Keratinocyte (primary cell): Measurements from ENCODE around the gene DMRTC1B.
"Not testable (repeated sequence)": the region's sequence is repeated elsewhere in the genome, so short reads cannot be mapped to it uniquely, and the experiment has no call there.

Source experiments
- CTCF ChIP-seq, 3 experiments: IDR thresholded peaks in 1 of 3; conservative IDR thresholded peaks in 1 of 3; optimal IDR thresholded peaks in 1 of 3; 2 replicates in 2 of 3; 3 replicates in 1 of 3; pipeline versions ENCODE3 to v1.5.1; 2011; ENCODE audit warnings: low read length in 3 of 3, mild to moderate bottlenecking in 3 of 3, moderate library complexity in 2 of 3, control low read depth in 1 of 3, inconsistent platforms in 1 of 3; ENCODE audit not compliant: insufficient read depth in 2 of 3; ENCODE audit errors: extremely low read depth in 1 of 3
- EZH2 ChIP-seq: IDR thresholded peaks from one replicate; pipeline ENCODE4 v1.6.1; 2012; ENCODE audit warnings: inconsistent platforms, mild to moderate bottlenecking, low read length, moderate library complexity

GRCh38 chrX:72790390-72790789, 13.7 kb downstream of the DMRTC1B start:
- not testable (repeated sequence) for TF ChIP-seq CTCF (optimal IDR thresholded peaks at IDR 0.05 in 1 of 3, IDR thresholded peaks at IDR 0.05 in 1 of 3, conservative IDR thresholded peaks at IDR 0.05 in 1 of 3; ENCODE audit: extremely low read depth in 1 of 3, insufficient read depth in 2 of 3, low read length in 3 of 3); EZH2
